WTC11 (cell line): ENCODE results near the gene PTPRN2. TPM values are rescaled to one million over a fixed set of nuclear protein-coding genes. Genes with fewer than 3 reads are reported as not detected.
A peak's percentile ranks its signal among the peaks of the same experiment; 100 is the strongest.

Source experiments
- ATAC-seq: fragments of 200-7000 bp; cut with Tn5 transposase; 2 replicates; pipeline ENCODE4 v1.10.0; 2021; ENCODE audit warnings: mild to moderate bottlenecking, moderate library complexity
- CTCF ChIA-PET: fragments of 300-600 bp; sonication (Branson Sonifier 250); formaldehyde crosslinking; loops from one replicate; lab custom pipeline; 2021; ENCODE audit warnings: antibody characterized with exemption; lab: Charles Lee
- POLR2A ChIA-PET: fragments of 350-600 bp; sonication (Branson Sonifier 250); formaldehyde crosslinking; loops from one replicate; lab custom pipeline; 2021; ENCODE audit warnings: antibody characterized with exemption; lab: Charles Lee
- DNase-seq: peaks from one replicate; pipeline ENCODE4 v3.0.0; 2021; ENCODE audit warnings: low spot score
- H3K27ac Mint-ChIP-seq: 2 replicates; pipeline ENCODE4 v1.8.0; 2021; ENCODE audit warnings: mixed read lengths
- H3K27me3 Mint-ChIP-seq: 2 replicates; pipeline ENCODE4 v1.8.0; 2021; ENCODE audit warnings: low read depth, mild to moderate bottlenecking, moderate library complexity, mixed read lengths
- H3K36me3 Mint-ChIP-seq: 2 replicates; pipeline ENCODE4 v1.8.0; 2021; ENCODE audit warnings: mixed read lengths
- H3K4me1 Mint-ChIP-seq: 2 replicates; pipeline ENCODE4 v1.8.0; 2022; ENCODE audit warnings: mixed read lengths
- H3K4me3 Mint-ChIP-seq: 2 replicates; pipeline ENCODE4 v1.8.0; 2021; ENCODE audit warnings: mild to moderate bottlenecking, moderate library complexity, mixed read lengths
- H3K9me3 Mint-ChIP-seq: 2 replicates; pipeline ENCODE4 v1.8.0; 2021; ENCODE audit warnings: mixed read lengths
- ATF6 ChIP-seq: sonication (generic); formaldehyde crosslinking; IDR thresholded peaks from 2 replicates; pipeline ENCODE4 v1.8.1; 2023; ENCODE audit warnings: mild to moderate bottlenecking, missing genetic modification reagents
- CTCF ChIP-seq: fragments of 200-600 bp; IDR thresholded peaks from 2 replicates; pipeline ENCODE4 v1.8.0; 2022; ENCODE audit warnings: antibody characterized with exemption
- E2F1 ChIP-seq: sonication (generic); formaldehyde crosslinking; IDR thresholded peaks from 2 replicates; pipeline ENCODE4 v1.8.0; 2022; ENCODE audit warnings: mild to moderate bottlenecking, missing genetic modification reagents
- ESRRA ChIP-seq: sonication (generic); formaldehyde crosslinking; IDR thresholded peaks from 2 replicates; pipeline ENCODE4 v1.8.1; 2022; ENCODE audit warnings: mild to moderate bottlenecking, missing genetic modification reagents, borderline replicate concordance
- IRF2 ChIP-seq: sonication (generic); formaldehyde crosslinking; IDR thresholded peaks from 2 replicates; pipeline ENCODE4 v1.8.0; 2022; ENCODE audit warnings: low read depth, missing genetic modification reagents, borderline replicate concordance
- PRRX2 ChIP-seq: fragments of 250-450 bp; sonication (Bioruptor Pico); IDR thresholded peaks from 2 replicates; pipeline ENCODE4 v1.8.0; 2021; ENCODE audit warnings: mild to moderate bottlenecking
- RELA ChIP-seq: sonication (generic); formaldehyde crosslinking; IDR thresholded peaks from 2 replicates; pipeline ENCODE4 v1.8.1; 2022; ENCODE audit warnings: missing genetic modification reagents, mild to moderate bottlenecking, borderline replicate concordance
- RORB ChIP-seq: fragments of 250-450 bp; sonication (Bioruptor Pico); IDR thresholded peaks from 2 replicates; pipeline ENCODE4 v1.9.0; 2021; ENCODE audit warnings: mild to moderate bottlenecking
- SMAD3 ChIP-seq: sonication (generic); formaldehyde crosslinking; IDR thresholded peaks from 2 replicates; pipeline ENCODE4 v1.8.0; 2022; ENCODE audit warnings: missing genetic modification reagents, mild to moderate bottlenecking, borderline replicate concordance
- SMAD4 ChIP-seq: sonication (generic); formaldehyde crosslinking; IDR thresholded peaks from 2 replicates; pipeline ENCODE4 v1.8.0; 2022; ENCODE audit warnings: mild to moderate bottlenecking, missing genetic modification reagents
- SOX15 ChIP-seq: fragments of 250-450 bp; sonication (Bioruptor Pico); IDR thresholded peaks from 2 replicates; pipeline ENCODE4 v1.9.0; 2021; ENCODE audit warnings: mild to moderate bottlenecking
- TEAD4 ChIP-seq: sonication (generic); formaldehyde crosslinking; IDR thresholded peaks from 2 replicates; pipeline ENCODE4 v1.8.0; 2022; ENCODE audit warnings: mild to moderate bottlenecking, missing genetic modification reagents
- USF1 ChIP-seq: sonication (generic); formaldehyde crosslinking; IDR thresholded peaks from 2 replicates; pipeline ENCODE4 v1.8.0; 2022; ENCODE audit warnings: mild to moderate bottlenecking, missing genetic modification reagents
- ZBTB43 ChIP-seq: sonication (generic); formaldehyde crosslinking; IDR thresholded peaks from 2 replicates; pipeline ENCODE4 v1.8.1; 2023; ENCODE audit warnings: mild to moderate bottlenecking, missing genetic modification reagents
- ZNF121 ChIP-seq: sonication (generic); formaldehyde crosslinking; IDR thresholded peaks from 2 replicates; pipeline ENCODE4 v1.8.0; 2023; ENCODE audit warnings: missing genetic modification reagents
- ZNF396 ChIP-seq: fragments of 250-450 bp; sonication (Bioruptor Pico); IDR thresholded peaks from 2 replicates; pipeline ENCODE4 v1.8.0; 2021; ENCODE audit warnings: mild to moderate bottlenecking, moderate library complexity, borderline replicate concordance
- ZNF423 ChIP-seq: fragments of 250-450 bp; sonication (Bioruptor Pico); IDR thresholded peaks from 2 replicates; pipeline ENCODE4 v2.1.2; 2022; ENCODE audit warnings: mild to moderate bottlenecking, moderate library complexity
- ZNF512 ChIP-seq: sonication (generic); formaldehyde crosslinking; IDR thresholded peaks from 2 replicates; pipeline ENCODE4 v1.8.1; 2022; ENCODE audit warnings: missing genetic modification reagents, borderline replicate concordance
- ZSCAN18 ChIP-seq: fragments of 250-450 bp; sonication (Bioruptor Pico); IDR thresholded peaks from 2 replicates; pipeline ENCODE4 v2.1.2; 2022; ENCODE audit warnings: mild to moderate bottlenecking, moderate library complexity
- total RNA-seq: library from RNA; stranded (reverse); gene quantifications from 3 replicates; pipeline ENCODE4 v1.2.3, GENCODE V29; 2021

Gene PTPRN2
- total RNA-seq, 1 experiment from 2014 or later = 4.7 TPM

GRCh38 chr7:158557441-158557755, 30.2 kb downstream of the PTPRN2 start (continued):
- no peak for TF ChIP-seq ATF6 (CRISPR knock-in tag)

- POLR2A ChIA-PET = no interaction called here
These were observed 30.7 kb downstream of the PTPRN2 start for GRCh38 chr7:158556721-158557440.

GRCh38 chr7:158555034-158555520, 32.5 kb downstream of the PTPRN2 start:
- H3K4me1 Mint-ChIP-seq = peaks cover 17% of the 10 kb centered on the region
- H3K27ac Mint-ChIP-seq = no peak overlapping the region
- H3K4me3 Mint-ChIP-seq = no peak overlapping the region
- no peak for ATAC-seq
- no peak for TF ChIP-seq CTCF
- no peak for TF ChIP-seq PRRX2 (CRISPR knock-in tag)
- TF ChIP-seq ZSCAN18 (CRISPR knock-in tag) = no peak
- TF ChIP-seq RORB (CRISPR knock-in tag) = no peak
- no peak for TF ChIP-seq ESRRA
- no peak for TF ChIP-seq ZNF512 (CRISPR knock-in tag)
- no peak for TF ChIP-seq IRF2
- no peak for TF ChIP-seq USF1 (CRISPR knock-in tag)
- TF ChIP-seq SMAD4 (CRISPR knock-in tag) = no peak
- TF ChIP-seq ZNF423 (CRISPR knock-in tag) = no peak
- TF ChIP-seq TEAD4 (CRISPR knock-in tag) = no peak
- no peak for TF ChIP-seq ZBTB43 (CRISPR knock-in tag)
- TF ChIP-seq SMAD3 = no peak
- TF ChIP-seq ZNF396 (CRISPR knock-in tag) = no peak
- no peak for TF ChIP-seq E2F1 (CRISPR knock-in tag)
- no peaks in the 10 kb centered on the region for H3K36me3 Mint-ChIP-seq
- DNase-seq = peak; percentile 9
- ChIA-PET POLR2A (no interaction called here), CTCF (no interaction called here)
- H3K27me3 Mint-ChIP-seq = peaks cover 9% of the 10 kb centered on the region; the same call in 1 of the 2 replicates
- H3K9me3 Mint-ChIP-seq = no peaks in the 10 kb centered on the region

More at GRCh38 chr7:158556721-158557440, 30.7 kb downstream of the PTPRN2 start:
- DNase-seq (no peak), ATAC-seq (no peak)
- CTCF ChIA-PET = interaction anchor here (1.2 kb wide), 1 partner anchor 8 kb away, joined by 4 read pairs; no protein-coding TSS in a partner anchor
- no peak overlapping the region for H3K27ac Mint-ChIP-seq
- H3K4me3 Mint-ChIP-seq = no peak overlapping the region
- peaks cover 5% of the 10 kb centered on the region; the same call in 1 of the 2 replicates for H3K27me3 Mint-ChIP-seq
- no peaks in the 10 kb centered on the region for H3K9me3 Mint-ChIP-seq
- no peaks in the 10 kb centered on the region for H3K36me3 Mint-ChIP-seq
- H3K4me1 Mint-ChIP-seq = peaks cover 12% of the 10 kb centered on the region
- no peak for TF ChIP-seq SOX15
- TF ChIP-seq E2F1 (CRISPR knock-in tag) = no peak
- 0 out of 2 replicates have a peak, but pooled peaks have one; percentile 25 for TF ChIP-seq RELA (CRISPR knock-in tag)
- TF ChIP-seq SMAD3 = no peak
- TF ChIP-seq ZNF121 = no peak
